HG02840 (cell line): ENCODE measurements around the gene IRAK2.
"Not testable (repeated sequence)": the region's sequence is repeated elsewhere in the genome, so short reads cannot be mapped to it uniquely, and the experiment has no call there.

Experiments used
- ATAC-seq: cut with Tn5 transposase; IDR thresholded peaks from one replicate; pipeline ENCODE4 v1.9.1; 2021; ENCODE audit warnings: mild to moderate bottlenecking, moderate library complexity, moderate number of reproducible peaks; ENCODE audit not compliant: unreplicated experiment, low FRiP score

IRAK2 gene

DNA sequence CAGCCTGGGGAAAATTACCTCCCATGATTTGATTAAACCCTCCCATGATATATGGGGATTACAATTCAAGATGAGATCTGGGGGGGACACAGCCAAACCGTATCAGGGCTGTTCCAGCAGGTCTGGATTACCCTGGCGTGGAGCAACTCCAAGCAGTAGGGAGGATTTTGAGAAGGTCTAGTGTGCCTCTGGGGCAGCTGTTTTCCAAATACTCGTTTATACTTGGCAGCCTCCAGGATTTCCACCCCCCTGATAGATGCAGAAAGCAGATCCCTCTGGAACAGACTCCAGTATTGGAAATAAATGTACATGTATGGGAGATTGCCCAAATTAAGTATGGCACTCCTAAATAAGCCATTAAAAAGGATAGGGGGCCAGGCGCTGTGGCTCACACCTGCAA lies 7.7 kb upstream of the IRAK2 start:
- no peak for ATAC-seq

DNA sequence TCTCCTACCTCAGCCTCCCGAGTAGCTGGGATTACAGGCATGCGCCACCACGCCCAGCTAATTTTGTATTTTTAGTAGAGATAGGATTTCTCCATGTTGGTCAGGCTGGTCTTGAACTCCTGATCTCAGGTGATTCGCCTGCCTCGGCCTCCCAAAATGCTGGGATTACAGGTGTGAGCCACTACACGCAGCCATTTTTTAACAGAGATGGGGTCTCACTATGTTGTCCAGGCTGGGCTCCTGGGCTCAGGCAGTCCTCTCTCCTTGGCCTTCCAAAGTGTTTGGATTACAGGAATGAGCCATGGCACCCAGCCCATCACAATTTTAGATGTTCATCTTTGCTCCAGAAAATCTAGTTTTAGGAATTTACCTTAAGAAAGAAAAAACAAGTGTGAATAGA lies 6.2 kb upstream of the IRAK2 start:
- not testable (repeated sequence) for ATAC-seq

DNA sequence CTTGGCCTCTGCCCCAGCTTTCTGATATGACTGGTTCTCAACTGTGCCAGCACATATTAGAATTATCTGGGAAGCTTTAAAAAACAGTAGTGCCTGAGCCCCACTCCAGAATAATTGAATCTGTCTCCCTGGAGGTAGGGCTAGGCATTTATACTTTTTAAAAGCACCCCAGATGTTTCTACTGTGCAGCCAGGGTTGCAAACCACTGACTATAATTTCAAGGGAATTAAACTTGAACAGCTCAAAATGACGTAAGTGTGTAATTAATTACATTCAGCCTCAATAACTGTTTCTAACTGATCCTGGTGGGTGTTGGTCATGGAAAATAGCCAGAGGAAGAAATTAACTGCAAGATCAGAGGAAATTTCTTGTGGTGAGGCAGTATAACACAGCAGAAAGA lies 4.4 kb upstream of the IRAK2 start:
- no peak for ATAC-seq

DNA sequence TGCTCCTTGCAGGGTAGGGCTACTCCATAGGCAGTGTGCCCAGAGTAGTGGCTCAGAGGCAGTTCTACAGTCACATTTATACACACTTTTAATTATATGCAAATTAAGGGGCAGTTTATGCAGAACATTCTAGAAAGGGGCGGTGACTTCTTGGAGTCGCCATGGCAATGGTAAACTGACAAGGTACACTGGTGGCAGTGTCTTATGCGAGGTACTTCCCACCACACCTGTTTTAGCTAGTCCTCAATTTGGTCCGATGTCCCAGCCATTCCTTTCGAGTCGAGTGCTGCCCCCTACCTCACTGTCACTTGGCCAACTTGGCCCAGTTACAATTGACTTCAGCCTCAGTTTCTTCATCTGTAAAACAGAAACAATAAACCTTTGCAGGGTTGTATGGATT lies 3.8 kb upstream of the IRAK2 start:
- no peak for ATAC-seq

DNA sequence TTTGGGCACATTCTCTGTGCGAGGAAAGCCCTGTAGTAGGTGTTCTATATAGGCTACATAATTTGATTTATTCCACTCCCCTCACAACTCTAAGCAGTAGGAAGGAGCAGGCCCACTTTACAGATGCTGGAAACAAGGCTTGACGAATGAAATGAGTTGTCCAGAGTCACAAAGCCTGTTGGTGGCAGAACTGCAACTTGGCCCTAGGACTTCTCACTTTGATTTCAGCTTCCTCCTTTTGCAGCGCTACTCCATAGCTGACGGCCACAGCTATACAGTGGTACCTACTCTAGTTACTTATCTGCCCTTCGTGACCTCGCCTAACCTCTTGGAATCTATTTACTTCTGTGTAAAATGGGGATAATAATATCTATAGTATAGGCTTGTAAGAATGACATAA lies 2.5 kb upstream of the IRAK2 start:
- ATAC-seq = no peak

DNA sequence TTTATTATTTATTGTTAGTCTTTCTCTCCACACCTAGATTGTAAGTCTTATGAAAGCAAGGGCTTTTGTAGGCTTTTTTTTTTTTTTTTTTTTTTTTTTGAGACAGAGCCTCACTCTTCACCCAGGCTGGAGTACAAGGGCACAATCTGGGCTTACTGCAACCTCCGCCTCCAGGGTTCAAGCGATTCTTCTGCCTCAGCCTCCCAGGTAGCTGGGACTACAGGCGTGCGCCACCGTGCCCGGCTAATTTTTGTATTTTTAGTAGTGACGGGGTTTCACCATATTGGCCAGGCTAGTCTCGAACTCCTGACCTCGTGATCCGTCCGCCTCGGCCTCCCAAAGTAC lies 546 bp upstream of the IRAK2 start:
- not testable (repeated sequence) for ATAC-seq

DNA sequence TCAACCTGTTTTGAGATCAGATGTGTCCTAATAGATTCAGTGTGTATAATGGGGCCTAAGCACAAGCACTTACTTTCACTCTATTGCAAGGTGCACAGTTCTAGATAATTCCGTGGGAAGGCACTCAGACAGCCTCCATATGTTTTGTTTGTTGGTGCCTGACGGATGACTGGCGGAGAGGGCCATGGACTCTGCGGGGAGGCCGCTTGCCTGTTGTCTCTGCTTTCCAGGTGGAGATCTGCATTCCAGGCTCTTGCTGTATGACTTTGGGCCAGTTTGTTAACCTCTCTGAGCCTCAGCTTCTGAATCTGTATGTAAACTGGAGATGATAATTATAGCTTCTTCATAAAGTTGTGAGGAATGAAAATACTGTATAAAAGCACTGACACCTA lies 1.5 kb downstream of the IRAK2 start:
- ATAC-seq = no peak

DNA sequence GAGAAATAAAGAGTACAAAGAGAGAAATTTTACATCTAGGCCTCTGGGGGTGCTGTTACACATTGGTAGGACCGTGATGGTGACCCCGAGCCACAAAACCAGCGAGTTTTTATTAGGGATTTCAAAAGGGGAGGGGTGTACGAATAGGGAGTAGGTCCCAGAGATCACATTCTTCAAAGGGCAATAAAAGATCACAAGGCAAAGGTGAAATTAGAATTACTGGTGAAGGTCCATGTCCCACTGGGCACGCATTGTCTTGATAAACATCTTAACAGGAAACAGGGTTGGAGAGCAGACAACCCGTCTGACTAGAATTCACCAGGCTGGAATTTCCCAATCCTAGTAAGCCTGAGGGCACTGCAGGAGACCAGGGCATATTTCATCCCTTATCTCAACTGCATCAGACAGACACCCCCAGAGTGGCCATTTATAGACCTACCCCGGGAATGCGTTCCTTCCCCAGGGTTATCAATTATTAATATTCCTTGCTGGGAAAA lies 4.3 kb downstream of the IRAK2 start:
- ATAC-seq = no peak

DNA sequence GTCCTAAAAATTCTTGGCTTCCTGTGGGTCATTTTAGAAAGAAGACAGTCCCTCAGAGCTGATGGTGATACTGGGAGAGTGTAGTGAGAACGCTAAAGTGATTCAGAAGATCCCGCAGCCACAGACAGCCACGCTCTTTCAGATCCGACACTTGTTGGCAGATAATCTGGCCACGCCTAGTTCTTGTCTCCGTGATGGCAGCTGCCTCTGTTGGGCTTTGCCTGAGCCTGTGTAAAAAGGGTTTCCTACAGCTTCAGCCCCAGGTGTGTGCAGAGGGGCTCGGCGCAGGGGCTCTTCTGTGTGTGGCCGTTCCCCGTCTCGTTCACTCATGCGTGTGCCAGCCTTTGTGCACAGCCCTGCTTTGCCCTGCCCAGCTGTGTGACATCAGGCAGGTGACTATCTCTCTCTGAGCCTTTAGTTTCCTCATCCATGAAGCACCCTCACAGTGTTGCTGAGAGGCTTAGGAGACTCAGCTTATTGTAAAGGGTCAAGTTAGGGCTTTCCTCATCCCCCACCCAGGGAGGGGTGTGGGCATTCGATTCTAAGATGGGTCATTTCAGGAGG lies 6.3 kb downstream of the IRAK2 start:
- no peak for ATAC-seq

DNA sequence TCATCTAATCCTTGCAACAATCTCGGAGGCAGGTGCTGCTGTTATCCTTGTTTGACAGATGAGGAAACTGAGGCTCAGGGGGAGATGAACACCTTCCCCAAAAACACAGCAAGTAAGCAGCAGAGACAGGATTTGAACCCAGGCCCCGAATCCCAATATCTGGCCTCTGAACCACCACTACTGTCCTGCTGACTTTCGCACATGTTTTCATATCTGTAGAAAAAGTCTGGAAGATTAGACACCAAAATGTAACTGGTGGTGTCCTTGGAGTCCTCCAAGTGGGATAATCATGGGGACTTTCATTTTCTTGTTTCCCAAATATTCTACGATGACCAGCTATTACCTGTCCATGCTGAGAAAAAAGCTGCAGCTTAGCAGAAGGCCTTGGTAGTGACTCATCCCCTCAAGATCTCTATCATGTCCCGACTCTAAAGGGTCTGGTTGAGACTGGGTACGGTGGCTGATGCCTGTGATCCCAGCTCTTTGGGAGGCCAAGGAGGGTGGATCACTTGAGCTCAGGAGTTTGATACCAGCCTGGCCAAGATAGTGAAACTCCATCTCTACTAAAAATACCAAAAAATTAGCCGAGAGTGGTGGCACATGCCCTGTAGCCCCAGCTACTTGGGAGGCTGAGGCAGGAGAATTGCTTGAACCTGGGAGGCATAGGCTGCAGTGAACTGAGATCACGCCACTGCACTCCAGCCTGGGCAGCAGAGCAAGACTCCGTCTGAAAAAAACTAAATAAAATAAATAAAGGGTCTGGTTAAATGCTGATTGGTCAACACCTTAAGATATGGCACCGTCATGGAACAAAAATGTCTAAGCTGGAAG lies 8.6 kb downstream of the IRAK2 start:
- ATAC-seq = no peak

DNA sequence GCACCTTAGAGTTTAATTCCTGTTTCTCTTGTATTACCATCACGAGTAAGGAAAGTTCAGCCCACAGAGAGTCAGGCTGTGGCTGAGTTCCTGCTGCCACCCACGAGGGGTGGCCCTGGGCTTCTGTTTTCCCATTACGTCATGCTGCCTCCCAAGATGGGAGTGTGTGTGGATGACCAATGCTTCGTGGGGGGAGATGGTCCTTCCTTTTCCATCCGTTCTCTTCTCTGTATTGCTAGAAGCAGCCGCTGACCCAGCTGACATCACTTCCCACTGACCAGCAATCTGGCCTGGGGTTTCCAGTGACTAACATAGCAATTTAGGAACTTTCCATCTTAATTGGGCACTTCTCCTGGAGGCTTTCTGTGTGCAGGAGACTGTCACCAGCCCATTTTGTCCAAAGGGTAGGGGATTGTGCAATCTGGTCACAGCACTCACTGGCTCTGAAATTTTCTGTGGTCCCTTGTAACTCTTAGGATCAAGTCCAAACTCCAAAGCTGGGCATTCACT lies 9.3 kb downstream of the IRAK2 start:
- ATAC-seq = no peak

DNA sequence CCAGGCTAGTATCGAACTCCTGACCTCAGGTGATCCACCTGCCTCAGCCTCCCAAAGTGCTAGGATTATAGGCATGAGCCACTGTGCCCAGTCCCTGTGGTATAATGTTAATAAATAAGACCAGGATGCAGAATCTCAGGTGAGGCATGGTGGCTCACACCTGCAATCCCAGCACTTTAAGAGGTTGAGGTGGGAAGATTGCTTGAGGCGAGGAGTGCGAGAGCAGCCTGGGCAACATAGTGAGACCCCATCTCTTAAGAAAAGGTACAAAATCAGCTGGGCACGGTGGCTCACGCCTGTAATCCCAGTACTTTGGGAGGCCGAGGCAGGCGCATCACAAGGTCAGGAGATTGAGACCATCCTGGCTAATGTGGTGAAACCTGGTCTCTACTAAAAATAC lies 10.6 kb downstream of the IRAK2 start:
- not testable (repeated sequence) for ATAC-seq

DNA sequence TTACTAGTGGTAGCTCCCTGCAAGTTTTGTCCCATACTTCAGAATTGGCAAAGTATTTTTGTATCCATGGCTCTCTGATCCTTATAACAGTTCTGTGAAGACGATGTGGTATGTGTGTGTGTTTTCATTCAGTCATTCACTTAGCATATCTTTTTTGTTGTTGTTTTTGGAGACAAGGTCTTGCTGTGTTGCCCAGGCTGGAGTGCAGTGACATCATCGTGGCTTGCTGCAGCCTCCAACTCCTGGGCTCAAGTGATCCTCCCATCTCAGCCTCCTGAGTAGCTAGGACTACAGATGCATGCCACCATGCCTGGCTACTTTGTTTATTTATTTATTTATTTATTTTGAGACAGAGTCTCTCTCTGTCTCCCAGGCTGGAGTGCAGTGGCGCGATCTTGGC lies 11.4 kb downstream of the IRAK2 start:
- not testable (repeated sequence) for ATAC-seq

DNA sequence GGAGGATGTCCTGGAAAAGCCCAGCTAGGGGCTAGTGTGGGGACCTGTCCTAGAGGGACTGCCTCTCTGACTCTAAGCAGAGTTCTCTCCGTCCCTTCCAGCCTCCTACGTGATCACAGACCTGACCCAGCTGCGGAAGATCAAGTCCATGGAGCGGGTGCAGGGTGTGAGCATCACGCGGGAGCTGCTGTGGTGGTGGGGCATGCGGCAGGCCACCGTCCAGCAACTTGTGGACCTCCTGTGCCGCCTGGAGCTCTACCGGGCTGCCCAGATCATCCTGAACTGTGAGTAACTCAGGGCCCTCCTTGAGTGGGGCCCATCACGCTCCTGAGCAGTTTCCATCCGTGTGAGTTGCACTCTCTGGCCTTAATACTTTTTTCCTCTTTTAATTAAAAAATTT lies 13.0 kb downstream of the IRAK2 start:
- no peak for ATAC-seq

DNA sequence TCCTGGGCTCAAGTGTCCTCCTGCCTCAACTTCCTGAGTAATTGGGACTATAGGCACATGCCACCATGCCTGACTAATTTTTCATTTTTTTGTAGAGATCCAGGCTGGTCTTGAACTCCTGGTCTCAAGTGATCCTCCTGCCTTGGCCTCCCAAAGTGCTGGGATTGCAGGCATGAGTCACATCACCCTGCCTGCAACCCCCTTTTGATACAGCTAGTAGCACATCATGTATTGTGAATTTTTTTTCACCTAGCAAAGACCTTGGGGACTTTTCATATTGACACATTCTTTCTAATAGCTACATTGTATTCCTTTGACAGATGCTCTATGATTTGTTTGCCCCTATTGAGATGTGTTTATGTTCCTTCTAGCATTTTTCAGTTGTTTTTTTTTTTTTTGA lies 14.2 kb downstream of the IRAK2 start:
- no peak for ATAC-seq

DNA sequence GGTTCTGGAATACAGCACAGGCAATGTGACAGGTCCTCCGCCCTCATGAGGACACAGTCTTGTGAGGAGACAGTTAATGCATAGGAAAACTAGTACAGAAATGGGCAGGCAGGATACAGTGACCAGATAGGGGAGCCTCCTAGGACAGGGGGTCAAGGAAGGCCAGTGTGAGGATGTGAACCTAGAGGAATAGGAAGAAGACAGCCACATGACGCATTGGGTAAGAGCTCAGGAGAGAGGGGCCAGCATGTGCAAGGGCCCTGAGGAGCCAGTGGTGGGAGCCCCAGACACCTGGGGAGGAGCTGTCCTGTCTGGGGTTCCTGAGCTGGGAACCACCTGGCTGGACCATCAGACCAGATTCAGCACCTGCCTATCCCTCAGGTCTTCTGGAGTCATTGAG lies 15.6 kb downstream of the IRAK2 start:
- ATAC-seq = no peak

DNA sequence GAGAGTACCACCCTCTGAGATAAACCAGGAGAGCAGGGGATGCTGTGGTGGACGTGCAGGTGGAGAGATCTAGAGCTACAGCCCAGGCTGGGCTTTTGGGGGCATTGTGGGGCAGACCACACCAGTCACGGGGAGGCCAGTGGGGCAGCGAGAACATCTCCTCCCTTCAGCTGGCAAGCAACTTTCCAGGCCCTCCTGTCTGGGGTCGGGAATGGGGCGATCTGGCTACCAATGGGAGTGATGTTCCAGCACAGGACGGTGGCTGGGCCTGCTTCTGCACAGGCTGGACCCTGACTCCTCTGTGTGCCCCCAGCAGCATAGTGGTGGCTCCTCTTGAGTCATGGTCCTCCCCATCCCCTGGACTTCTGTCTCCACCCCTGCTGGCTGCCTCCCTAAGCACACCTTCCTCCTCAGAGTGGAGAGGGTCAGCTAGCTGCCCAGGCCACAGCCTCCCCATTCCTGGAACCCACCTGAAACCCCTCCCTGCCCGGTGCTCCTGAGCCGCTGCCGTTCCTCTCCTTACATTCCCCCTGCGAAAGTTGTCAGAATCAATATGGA lies 16.1 kb downstream of the IRAK2 start:
- ATAC-seq = no peak

DNA sequence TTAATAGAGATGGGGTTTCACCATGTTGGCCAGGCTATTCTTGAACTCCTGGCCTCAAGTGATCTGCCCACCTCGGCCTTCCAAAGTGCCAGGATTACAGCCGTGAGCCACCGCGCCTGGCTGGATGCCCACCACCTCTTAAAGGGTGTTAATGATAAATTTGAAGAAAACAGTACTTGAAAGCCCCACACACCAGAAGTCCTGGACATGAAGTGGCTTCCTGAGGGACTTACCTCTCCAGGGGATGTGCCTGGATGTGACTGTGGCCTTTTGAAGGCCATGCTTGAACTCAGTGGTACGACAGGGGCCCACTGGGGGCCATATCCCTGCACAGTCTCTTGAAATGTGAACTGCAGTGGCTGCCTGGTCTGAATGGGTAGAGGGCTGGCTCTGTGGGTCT lies 18.2 kb downstream of the IRAK2 start:
- no peak for ATAC-seq

DNA sequence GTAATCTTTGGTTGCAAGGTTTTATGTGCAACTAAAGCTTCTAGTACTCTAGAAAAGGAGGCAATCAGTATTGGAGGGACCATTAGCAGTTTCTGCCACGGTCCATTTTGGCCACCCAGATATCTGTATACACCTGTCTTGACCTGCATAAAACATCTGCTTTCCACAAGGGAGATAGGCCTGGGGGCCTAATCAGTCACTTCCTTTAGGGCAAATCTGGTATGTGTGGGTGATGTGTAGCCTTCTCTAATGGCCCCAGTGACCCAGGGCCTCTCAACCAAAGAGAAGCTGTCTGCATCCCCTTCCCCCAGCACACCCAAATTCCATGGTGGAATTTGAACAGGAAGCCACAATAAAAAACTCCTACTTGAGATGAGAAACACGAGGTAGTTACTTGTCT lies 19.5 kb downstream of the IRAK2 start:
- ATAC-seq = no peak

DNA sequence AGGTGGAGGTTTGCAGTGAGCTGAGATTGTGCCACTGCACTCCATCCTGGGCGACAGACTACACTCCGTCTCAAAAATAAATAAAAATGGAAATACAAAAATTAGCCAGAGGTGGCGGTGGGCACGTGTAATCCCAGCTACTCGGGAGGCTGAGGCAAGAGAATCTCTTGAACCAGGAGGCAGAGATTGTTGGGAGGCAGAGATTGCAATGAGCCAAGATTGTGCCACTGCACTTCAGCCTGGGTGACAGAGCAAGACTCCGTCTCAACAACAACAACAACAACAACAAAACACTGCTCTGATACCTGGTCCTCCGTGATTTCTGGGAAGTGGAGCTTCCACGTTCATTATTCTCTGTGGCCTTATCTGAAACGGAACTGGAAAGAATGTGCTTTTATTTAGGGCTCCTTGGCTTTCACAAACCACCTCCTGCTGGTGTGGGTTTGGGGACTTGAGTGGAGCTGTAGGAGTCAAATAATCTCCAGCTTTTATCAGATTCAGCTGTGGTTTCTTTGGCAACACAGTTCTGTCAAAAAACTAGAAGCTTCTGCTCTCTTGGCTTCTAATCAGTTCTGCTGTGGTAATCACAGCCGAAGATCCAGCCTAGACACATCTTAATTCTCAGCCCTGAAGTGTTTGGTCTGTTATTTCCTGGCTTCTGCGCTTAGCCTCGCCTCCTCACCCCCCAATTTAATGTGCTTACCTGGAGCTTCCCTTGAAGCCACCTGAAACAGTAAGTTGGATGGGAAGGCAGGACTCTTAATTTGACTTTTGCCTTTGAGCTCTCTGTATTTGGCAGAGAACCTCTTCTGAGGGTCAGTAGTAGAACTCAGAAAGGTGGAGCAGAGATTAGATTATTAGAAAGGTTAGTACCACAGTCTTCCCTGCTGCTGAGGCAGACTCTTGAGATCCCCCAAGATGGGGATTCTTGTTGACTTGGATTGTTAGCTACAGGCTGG lies 21.4 kb downstream of the IRAK2 start:
- no peak for ATAC-seq
